ENCODE data around the gene SLC25A30.

- TF ChIP-seq RAD21 (CRISPR knock-in tag; conservative IDR thresholded peaks at IDR 0.05 in 1 of 2, IDR thresholded peaks at IDR 0.05 in 1 of 2) (no peak), CTCF (IDR thresholded peaks at IDR 0.05 in 2 of 3, conservative IDR thresholded peaks at IDR 0.05 in 1 of 3; ENCODE audit: insufficient read depth in 2 of 3, low read depth in 1 of 3, low read length in 3 of 3) (no peak), ATF7 (IDR thresholded peaks at IDR 0.05) (no peak)
Measured at GRCh38 chr13:45392811-45393210, 25.4 kb downstream of the SLC25A30 start.

Data from K562 (cell line).